Progenitor cell of endocrine pancreas (in vitro differentiated cells): ENCODE measurements around the gene TTLL1. TPM values are rescaled to one million over a fixed set of nuclear protein-coding genes. Genes with fewer than 3 reads are reported as not detected.

Source experiments
- DNase-seq: peaks from one replicate; pipeline ENCODE4 v3.0.0; 2021; ENCODE audit warnings: low spot score; ENCODE audit not compliant: unreplicated experiment
- H3K27ac Mint-ChIP-seq: 2 replicates; pipeline ENCODE4 v1.8.0; 2021; ENCODE audit warnings: mild to moderate bottlenecking, moderate library complexity, mixed read lengths
- H3K27me3 Mint-ChIP-seq: 2 replicates; pipeline ENCODE4 v1.8.0; 2021; ENCODE audit warnings: mixed read lengths
- H3K36me3 Mint-ChIP-seq: 2 replicates; pipeline ENCODE4 v1.8.0; 2022; ENCODE audit warnings: mixed read lengths; ENCODE audit not compliant: insufficient read depth
- H3K4me1 Mint-ChIP-seq: 2 replicates; pipeline ENCODE4 v1.8.0; 2021; ENCODE audit warnings: low read depth, mixed read lengths
- H3K4me3 Mint-ChIP-seq: 2 replicates; pipeline ENCODE4 v1.8.0; 2021; ENCODE audit warnings: low read depth, mild to moderate bottlenecking, moderate library complexity, mixed read lengths
- H3K9me3 Mint-ChIP-seq: 2 replicates; pipeline ENCODE4 v1.8.0; 2021; ENCODE audit warnings: low read depth, mixed read lengths
- total RNA-seq: library from RNA; stranded (reverse); gene quantifications from 2 replicates; pipeline ENCODE4 v1.2.1, GENCODE V29; 2021
- TF ChIP-seq, protein P1 (sequence below): fragments of 200-600 bp; sonication (generic); IDR thresholded peaks from one replicate; pipeline ENCODE4 v1.5.0; 2021; ENCODE audit warnings: antibody characterized with exemption, mild to moderate bottlenecking; ENCODE audit not compliant: unreplicated experiment

Gene TTLL1
- total RNA-seq, 1 donor from 2014 or later, result 11.9 TPM

DNA sequence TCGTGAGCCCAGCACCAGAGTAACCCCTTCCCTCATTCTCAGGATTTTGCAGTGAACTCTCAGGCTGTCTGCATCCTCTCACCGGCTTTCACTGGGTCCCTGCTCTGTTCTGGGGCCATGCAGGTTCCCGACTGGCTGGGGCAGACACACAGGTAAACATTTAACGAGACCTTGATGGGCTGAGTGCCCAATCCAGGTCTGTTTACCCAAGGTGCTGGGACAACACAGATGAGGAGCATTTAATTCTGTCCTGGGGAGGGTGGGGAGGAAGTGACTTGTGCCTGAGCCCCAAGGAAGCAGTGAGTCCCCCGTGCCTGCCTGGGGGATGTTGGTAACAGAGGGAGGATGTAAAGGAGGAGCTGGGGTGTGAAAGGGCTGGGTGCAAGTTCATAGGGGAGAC is 25.8 kb upstream of the TTLL1 start:
- H3K4me1 Mint-ChIP-seq, result peaks cover 14% of the 10 kb centered on the region
- no peak overlapping the region for H3K4me3 Mint-ChIP-seq
- H3K27me3 Mint-ChIP-seq, result peaks cover 31% of the 10 kb centered on the region
- no peaks in the 10 kb centered on the region for H3K36me3 Mint-ChIP-seq
- TF ChIP-seq, protein P1, sequence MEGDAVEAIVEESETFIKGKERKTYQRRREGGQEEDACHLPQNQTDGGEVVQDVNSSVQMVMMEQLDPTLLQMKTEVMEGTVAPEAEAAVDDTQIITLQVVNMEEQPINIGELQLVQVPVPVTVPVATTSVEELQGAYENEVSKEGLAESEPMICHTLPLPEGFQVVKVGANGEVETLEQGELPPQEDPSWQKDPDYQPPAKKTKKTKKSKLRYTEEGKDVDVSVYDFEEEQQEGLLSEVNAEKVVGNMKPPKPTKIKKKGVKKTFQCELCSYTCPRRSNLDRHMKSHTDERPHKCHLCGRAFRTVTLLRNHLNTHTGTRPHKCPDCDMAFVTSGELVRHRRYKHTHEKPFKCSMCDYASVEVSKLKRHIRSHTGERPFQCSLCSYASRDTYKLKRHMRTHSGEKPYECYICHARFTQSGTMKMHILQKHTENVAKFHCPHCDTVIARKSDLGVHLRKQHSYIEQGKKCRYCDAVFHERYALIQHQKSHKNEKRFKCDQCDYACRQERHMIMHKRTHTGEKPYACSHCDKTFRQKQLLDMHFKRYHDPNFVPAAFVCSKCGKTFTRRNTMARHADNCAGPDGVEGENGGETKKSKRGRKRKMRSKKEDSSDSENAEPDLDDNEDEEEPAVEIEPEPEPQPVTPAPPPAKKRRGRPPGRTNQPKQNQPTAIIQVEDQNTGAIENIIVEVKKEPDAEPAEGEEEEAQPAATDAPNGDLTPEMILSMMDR, result no peak
- no peak for DNase-seq
- no peaks in the 10 kb centered on the region for H3K9me3 Mint-ChIP-seq
- no peak overlapping the region for H3K27ac Mint-ChIP-seq

DNA sequence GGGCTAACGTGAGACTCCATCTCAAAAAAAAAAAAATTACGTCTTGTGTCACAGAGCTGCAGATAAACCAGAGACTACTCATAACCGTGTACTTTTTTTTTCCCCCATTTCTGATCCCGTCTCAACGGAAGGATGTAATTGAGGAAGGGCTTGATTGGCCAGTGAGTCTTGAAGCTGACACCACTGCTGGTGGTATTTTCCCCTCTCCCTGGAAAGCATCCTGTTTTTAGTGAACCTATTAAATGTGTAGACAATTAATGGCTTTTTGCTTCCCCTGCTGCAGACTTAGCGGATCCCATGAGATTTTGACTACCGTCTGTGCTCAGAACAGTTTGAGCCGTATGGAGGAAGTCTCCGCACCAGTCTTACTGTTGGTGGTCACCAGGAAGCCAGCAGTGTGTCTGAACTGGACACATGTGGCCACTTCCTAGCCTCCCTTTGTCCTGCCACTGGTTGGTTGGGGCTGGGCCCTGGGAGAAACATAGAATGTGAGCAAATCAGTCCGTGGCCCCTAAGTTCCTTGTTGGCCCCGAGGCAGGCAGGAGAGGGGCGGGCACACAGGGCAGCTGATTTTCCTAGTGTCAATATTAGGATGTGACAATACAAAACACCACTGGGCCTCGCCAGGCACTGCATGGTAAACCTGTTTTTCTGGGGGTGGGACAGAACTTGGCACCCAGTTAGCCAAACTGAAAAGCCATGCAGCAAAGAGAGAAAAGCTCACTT is 24.5 kb upstream of the TTLL1 start:
- Mint-ChIP-seq H3K27ac (no peak overlapping the region), H3K27me3 (peaks cover 41% of the 10 kb centered on the region), H3K9me3 (no peaks in the 10 kb centered on the region), H3K4me1 (peaks cover 14% of the 10 kb centered on the region), H3K36me3 (no peaks in the 10 kb centered on the region), H3K4me3 (peak overlapping the region; percentile 14)
- TF ChIP-seq, protein P1, result no peak
- no peak for DNase-seq

DNA sequence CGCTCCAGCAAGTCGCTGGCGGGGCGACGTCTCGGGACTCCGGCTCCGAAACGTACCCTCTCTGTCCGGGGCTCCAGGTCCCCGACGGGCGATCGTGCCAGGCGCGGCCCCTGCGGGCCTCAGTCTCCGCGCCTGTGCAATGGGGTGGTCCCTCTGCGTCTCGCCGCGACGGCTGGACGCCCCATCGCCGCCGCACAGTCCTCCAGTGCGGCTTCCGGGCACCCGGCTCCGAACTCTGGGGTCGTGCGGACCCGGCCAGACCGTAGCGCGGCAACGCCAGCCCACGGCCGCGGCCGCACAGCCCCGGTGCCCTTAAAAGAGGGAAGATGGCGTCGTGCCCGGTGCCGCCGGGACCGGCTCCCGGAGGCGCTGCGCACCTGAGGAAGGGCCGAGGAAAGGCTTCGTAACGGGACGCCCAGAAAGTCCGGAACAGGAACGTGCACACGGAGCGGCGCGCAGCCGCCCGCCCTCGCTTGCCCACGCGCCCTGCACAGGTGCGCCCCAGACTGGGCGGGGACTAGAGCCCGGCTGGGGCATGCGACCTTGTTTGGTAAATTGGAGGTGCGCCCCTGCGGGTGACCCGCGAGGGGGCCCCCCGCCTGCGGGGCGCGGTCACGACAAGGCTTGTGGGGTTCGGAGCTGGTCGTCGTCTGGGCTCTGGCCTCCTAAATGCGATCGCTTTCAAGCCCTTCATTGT is 21.9 kb upstream of the TTLL1 start:
- Mint-ChIP-seq H3K4me3 (peak overlapping the region; percentile 65), H3K27ac (no peak overlapping the region), H3K36me3 (no peaks in the 10 kb centered on the region), H3K9me3 (no peaks in the 10 kb centered on the region), H3K27me3 (peaks cover 52% of the 10 kb centered on the region), H3K4me1 (peaks cover 14% of the 10 kb centered on the region)
- TF ChIP-seq, protein P1, result no peak
- DNase-seq, result no peak

DNA sequence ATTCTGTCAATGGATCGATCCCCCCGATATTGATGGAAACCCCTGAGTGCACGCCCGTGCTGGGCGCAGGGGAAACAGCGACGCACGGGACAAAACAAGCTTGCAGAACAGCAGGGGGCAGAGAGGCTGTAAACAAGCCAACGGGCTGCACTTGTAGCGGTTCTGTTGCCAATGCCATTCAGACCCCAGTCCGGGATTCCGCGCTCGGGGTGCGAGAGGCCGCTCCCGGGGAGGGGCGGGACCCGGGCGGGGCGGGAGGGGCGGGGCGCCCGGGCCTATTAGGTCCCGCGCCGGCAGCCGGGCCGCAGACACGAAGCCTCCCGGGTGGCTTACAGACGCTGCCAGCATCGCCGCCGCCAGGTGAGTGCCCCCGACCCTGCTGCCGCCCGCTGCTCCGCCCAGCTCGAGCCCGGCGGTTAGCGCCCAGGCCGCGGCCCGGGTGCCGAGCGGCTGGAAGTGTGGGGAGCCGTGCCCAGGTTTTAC is 21.3 kb upstream of the TTLL1 start, which contains the start of gene BIK:
BIK (plus strand) TSS at position 307 of the 483 bp plus-strand sequence. CDS start 13,273 bp downstream, outside the sequence.
- Mint-ChIP-seq H3K9me3 (no peaks in the 10 kb centered on the region), H3K4me1 (peaks cover 14% of the 10 kb centered on the region), H3K36me3 (no peaks in the 10 kb centered on the region), H3K4me3 (peak within 1 kb of the TSS; percentile 65), H3K27ac (peak within 1 kb of the TSS; percentile 81), H3K27me3 (peaks cover 52% of the 10 kb centered on the region)
- peak; percentile 31 for DNase-seq
- TF ChIP-seq, protein P1, result peak; percentile 32

DNA sequence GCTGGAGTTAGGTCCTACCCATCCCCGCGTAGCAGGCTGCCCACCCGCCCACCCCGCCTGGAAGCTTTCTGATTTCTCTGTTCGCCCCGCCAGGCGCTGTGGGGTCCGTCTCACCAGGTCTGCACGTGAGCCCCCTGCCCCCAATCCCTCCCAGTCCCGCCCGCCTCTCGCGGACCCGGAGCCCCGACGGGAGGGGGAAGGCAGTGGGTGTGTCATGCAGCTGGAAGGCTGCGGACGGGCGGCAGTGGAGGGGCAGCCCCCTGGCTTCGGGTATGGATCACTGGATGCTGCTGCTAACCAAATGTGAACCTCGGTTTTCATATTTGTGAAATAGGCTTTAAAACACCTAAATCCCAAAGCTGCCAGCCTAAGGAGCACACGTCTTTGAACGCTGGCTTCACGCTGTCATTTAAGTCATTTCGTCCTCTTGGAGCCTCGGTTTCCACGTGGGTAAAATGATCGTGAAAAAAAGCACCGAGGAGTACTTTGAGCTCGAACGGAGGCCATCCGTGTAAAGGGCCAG is 20.8 kb upstream of the TTLL1 start:
- peaks cover 53% of the 10 kb centered on the region for H3K27me3 Mint-ChIP-seq
- H3K9me3 Mint-ChIP-seq, result no peaks in the 10 kb centered on the region
- DNase-seq, result no peak
- TF ChIP-seq, protein P1, result no peak
- peak overlapping the region; percentile 81 for H3K27ac Mint-ChIP-seq
- H3K4me3 Mint-ChIP-seq, result peak overlapping the region; percentile 63
- peaks cover 13% of the 10 kb centered on the region for H3K4me1 Mint-ChIP-seq
- no peaks in the 10 kb centered on the region for H3K36me3 Mint-ChIP-seq
